ENCODE measurements around the gene CHTF8. TPM values are rescaled to one million over a fixed set of nuclear protein-coding genes. Genes with fewer than 3 reads are reported as not detected.

The CHTF8 gene
- total RNA-seq, 2 experiments from 2014 or later, result 133 to 138 TPM

- Mint-ChIP-seq H3K36me3 (ENCODE audit: low read depth) (peaks cover 32% of the 10 kb centered on the region), H3K4me1 (peaks cover 3% of the 10 kb centered on the region), H3K27ac (no peak overlapping the region), H3K4me3 (no peak overlapping the region), H3K9me3 (no peaks in the 10 kb centered on the region), H3K27me3 (no peaks in the 10 kb centered on the region)
- POLR2A ChIA-PET, result no interaction called here
- no peak for DNase-seq
- CTCF ChIA-PET, result interaction anchor here (1.1 kb wide), 1 partner anchor 8 kb away, joined by 3 read pairs; no protein-coding TSS in a partner anchor
These were observed 16.0 kb downstream of the CHTF8 start for GRCh38 chr16:69116256-69116875.

GRCh38 chr16:69115837-69116236 lies 16.6 kb downstream of the CHTF8 start:
- ChIA-PET CTCF (interaction anchor here (1.1 kb wide), 1 partner anchor 9 kb away, joined by 3 read pairs; no protein-coding TSS in a partner anchor), POLR2A (no interaction called here)
- DNase-seq, result no peak
- Mint-ChIP-seq H3K36me3 (ENCODE audit: low read depth) (peaks cover 27% of the 10 kb centered on the region), H3K27ac (no peak overlapping the region), H3K4me3 (no peak overlapping the region), H3K4me1 (peaks cover 3% of the 10 kb centered on the region), H3K9me3 (no peaks in the 10 kb centered on the region), H3K27me3 (no peaks in the 10 kb centered on the region)

- no peak for DNase-seq
- no peaks in the 10 kb centered on the region for H3K27me3 Mint-ChIP-seq
- H3K9me3 Mint-ChIP-seq, result no peaks in the 10 kb centered on the region
- ChIA-PET CTCF (interaction anchor here (1.1 kb wide), 1 partner anchor 9 kb away, joined by 3 read pairs; no protein-coding TSS in a partner anchor), POLR2A (no interaction called here)
- H3K36me3 Mint-ChIP-seq (ENCODE audit: low read depth), result peaks cover 22% of the 10 kb centered on the region
- peaks cover 3% of the 10 kb centered on the region for H3K4me1 Mint-ChIP-seq
- no peak overlapping the region for H3K27ac Mint-ChIP-seq
- no peak overlapping the region for H3K4me3 Mint-ChIP-seq
These were observed 17.0 kb downstream of the CHTF8 start for GRCh38 chr16:69115361-69115760.

GRCh38 chr16:69114976-69115355 lies 17.4 kb downstream of the CHTF8 start:
- DNase-seq, result no peak
- POLR2A ChIA-PET, result no interaction called here
- Mint-ChIP-seq H3K4me1 (peaks cover 3% of the 10 kb centered on the region), H3K36me3 (ENCODE audit: low read depth) (peaks cover 21% of the 10 kb centered on the region), H3K9me3 (no peaks in the 10 kb centered on the region), H3K27ac (no peak overlapping the region), H3K4me3 (no peak overlapping the region), H3K27me3 (no peaks in the 10 kb centered on the region)
- CTCF ChIA-PET, result no interaction called here

GRCh38 chr16:69114346-69114975 lies 17.9 kb downstream of the CHTF8 start:
- ChIA-PET POLR2A (interaction anchor here (1.7 kb wide), 1 partner anchor 23 kb away, joined by 4 read pairs; no protein-coding TSS in a partner anchor), CTCF (interaction anchor here (1.8 to 2.3 kb wide), 3 partner anchors 8 to 15 kb away, joined by 5 to 41 read pairs (median 8); no protein-coding TSS in a partner anchor)
- Mint-ChIP-seq H3K27me3 (no peaks in the 10 kb centered on the region), H3K27ac (no peak overlapping the region), H3K9me3 (no peaks in the 10 kb centered on the region), H3K4me3 (no peak overlapping the region), H3K36me3 (ENCODE audit: low read depth) (peaks cover 21% of the 10 kb centered on the region), H3K4me1 (peaks cover 3% of the 10 kb centered on the region)
- DNase-seq, result no peak

GRCh38 chr16:69113216-69113615 lies 19.2 kb downstream of the CHTF8 start:
- Mint-ChIP-seq H3K4me3 (no peak overlapping the region), H3K9me3 (no peaks in the 10 kb centered on the region), H3K4me1 (peaks cover 3% of the 10 kb centered on the region), H3K36me3 (ENCODE audit: low read depth) (peaks cover 10% of the 10 kb centered on the region), H3K27ac (no peak overlapping the region), H3K27me3 (peaks cover 4% of the 10 kb centered on the region)
- ChIA-PET CTCF (interaction anchor here (0.7 to 2.3 kb wide), 12 partner anchors 9 to 523 kb away, joined by 3 to 41 read pairs (median 4); partner anchors contain the start of genes CHTF8, SNTB2 and UTP4), POLR2A (interaction anchor here (1.7 kb wide), 1 partner anchor 22 kb away, joined by 4 read pairs; no protein-coding TSS in a partner anchor)
- DNase-seq, result no peak

- CTCF ChIA-PET, result interaction anchor here (0.6 to 2.3 kb wide), 13 partner anchors 10 to 522 kb away, joined by 3 to 41 read pairs (median 3); partner anchors contain the start of genes CHTF8, SNTB2 and UTP4
- POLR2A ChIA-PET, result interaction anchor here (1.7 kb wide), 1 partner anchor 21 kb away, joined by 4 read pairs; no protein-coding TSS in a partner anchor
- H3K9me3 Mint-ChIP-seq, result no peaks in the 10 kb centered on the region
- no peak overlapping the region for H3K27ac Mint-ChIP-seq
- H3K4me3 Mint-ChIP-seq, result no peak overlapping the region
- peak; percentile 46 for DNase-seq
- H3K4me1 Mint-ChIP-seq, result peaks cover 3% of the 10 kb centered on the region
- H3K36me3 Mint-ChIP-seq (ENCODE audit: low read depth), result peaks cover 3% of the 10 kb centered on the region
- peaks cover 9% of the 10 kb centered on the region for H3K27me3 Mint-ChIP-seq
These were observed 19.9 kb downstream of the CHTF8 start for GRCh38 chr16:69112285-69113129.

GRCh38 chr16:69111876-69112230 lies 20.5 kb downstream of the CHTF8 start:
- peaks cover 14% of the 10 kb centered on the region for H3K27me3 Mint-ChIP-seq

GRCh38 chr16:69111216-69111875 lies 21.0 kb downstream of the CHTF8 start:
- Mint-ChIP-seq H3K27ac (no peak overlapping the region), H3K27me3 (peaks cover 16% of the 10 kb centered on the region), H3K4me1 (peaks cover 10% of the 10 kb centered on the region), H3K4me3 (no peak overlapping the region), H3K36me3 (ENCODE audit: low read depth) (peaks cover 3% of the 10 kb centered on the region), H3K9me3 (no peaks in the 10 kb centered on the region)
- ChIA-PET CTCF (interaction anchor here (0.6 to 1.9 kb wide), 7 partner anchors 12 to 164 kb away, joined by 3 to 13 read pairs (median 3); no protein-coding TSS in a partner anchor), POLR2A (no interaction called here)
- no peak for DNase-seq

More at GRCh38 chr16:69111876-69112230, 20.5 kb downstream of the CHTF8 start:
- CTCF ChIA-PET, result interaction anchor here (0.6 to 1.3 kb wide), 4 partner anchors 16 to 76 kb away, joined by 3 read pairs; no protein-coding TSS in a partner anchor
- Mint-ChIP-seq H3K27ac (no peak overlapping the region), H3K36me3 (ENCODE audit: low read depth) (peaks cover 3% of the 10 kb centered on the region), H3K4me3 (no peak overlapping the region), H3K9me3 (no peaks in the 10 kb centered on the region), H3K4me1 (peaks cover 8% of the 10 kb centered on the region)
- POLR2A ChIA-PET, result no interaction called here
- no peak for DNase-seq

GRCh38 chr16:69110406-69110805 lies 22.0 kb downstream of the CHTF8 start:
- H3K27me3 Mint-ChIP-seq, result peaks cover 21% of the 10 kb centered on the region
- no peak overlapping the region for H3K4me3 Mint-ChIP-seq
- peaks cover 3% of the 10 kb centered on the region for H3K36me3 Mint-ChIP-seq (ENCODE audit: low read depth)
- H3K27ac Mint-ChIP-seq, result no peak overlapping the region
- ChIA-PET CTCF (interaction anchor here (0.6 to 1.9 kb wide), 3 partner anchors 13 to 163 kb away, joined by 3 to 13 read pairs (median 3); no protein-coding TSS in a partner anchor), POLR2A (no interaction called here)
- peaks cover 14% of the 10 kb centered on the region for H3K4me1 Mint-ChIP-seq
- H3K9me3 Mint-ChIP-seq, result no peaks in the 10 kb centered on the region
- DNase-seq, result no peak

- peaks cover 17% of the 10 kb centered on the region for H3K4me1 Mint-ChIP-seq
- no peak for DNase-seq
- peaks cover 2% of the 10 kb centered on the region for H3K36me3 Mint-ChIP-seq (ENCODE audit: low read depth)
- CTCF ChIA-PET, result interaction anchor here (1.9 to 2.3 kb wide), 2 partner anchors 14 kb away, joined by 13 to 15 read pairs; no protein-coding TSS in a partner anchor
- H3K27ac Mint-ChIP-seq, result no peak overlapping the region
- H3K27me3 Mint-ChIP-seq, result peaks cover 25% of the 10 kb centered on the region
- POLR2A ChIA-PET, result interaction anchor here (1.8 kb wide), 1 partner anchor 10 kb away, joined by 4 read pairs; no protein-coding TSS in a partner anchor
- H3K9me3 Mint-ChIP-seq, result no peaks in the 10 kb centered on the region
- no peak overlapping the region for H3K4me3 Mint-ChIP-seq
These were observed 22.7 kb downstream of the CHTF8 start for GRCh38 chr16:69109486-69110270.

Measured in activated CD4-positive, alpha-beta memory T cell treated with anti-CD3 and anti-CD28 coated beads, Interleukin-2, amount 10 ng/mL, durations not matched to agents 7 days and 5 days (primary cell).